Peyer's patch (tissue), 4 donors: ENCODE results near the gene TRMT112.

Source experiments
- CTCF ChIP-seq, 6 experiments: fragments of 450-650 bp in 4 of 6; fragments of 200-600 bp in 2 of 6; sonication (generic) in 1 of 6; IDR thresholded peaks; one replicate each; pipeline ENCODE4 v1.5.1; 2017 to 2019; ENCODE audit warnings: antibody characterized with exemption in 6 of 6, mild to moderate bottlenecking in 3 of 6, moderate library complexity in 1 of 6
- POLR2A ChIP-seq, 2 donors: fragments of 450-650 bp; IDR thresholded peaks; one replicate each; pipeline ENCODE4 v1.5.1; 2017; ENCODE audit warnings: antibody characterized with exemption in 2 of 2, mild to moderate bottlenecking in 2 of 2, moderate library complexity in 2 of 2

- TF ChIP-seq CTCF (IDR thresholded peaks at IDR 0.05) (peak in 1 of 6 experiments; percentile 31), POLR2A (IDR thresholded peaks at IDR 0.05) (peak; percentile 50 to 54)
These were observed 32.1 kb downstream of the TRMT112 start, which contains the start of gene GPR137 for GRCh38 chr11:64284962-64285884.
